ENCODE data around the gene C9orf50.
"Not testable (repeated sequence)": the region's sequence is repeated elsewhere in the genome, so short reads cannot be mapped to it uniquely, and the experiment has no call there.

C9orf50 gene

GRCh38 chr9:129610213-129610472 lies 10.8 kb downstream of the C9orf50 start:
- DNase-seq: no peak

GRCh38 chr9:129609486-129610212 lies 11.3 kb downstream of the C9orf50 start:
- DNase-seq: no peak

DNA sequence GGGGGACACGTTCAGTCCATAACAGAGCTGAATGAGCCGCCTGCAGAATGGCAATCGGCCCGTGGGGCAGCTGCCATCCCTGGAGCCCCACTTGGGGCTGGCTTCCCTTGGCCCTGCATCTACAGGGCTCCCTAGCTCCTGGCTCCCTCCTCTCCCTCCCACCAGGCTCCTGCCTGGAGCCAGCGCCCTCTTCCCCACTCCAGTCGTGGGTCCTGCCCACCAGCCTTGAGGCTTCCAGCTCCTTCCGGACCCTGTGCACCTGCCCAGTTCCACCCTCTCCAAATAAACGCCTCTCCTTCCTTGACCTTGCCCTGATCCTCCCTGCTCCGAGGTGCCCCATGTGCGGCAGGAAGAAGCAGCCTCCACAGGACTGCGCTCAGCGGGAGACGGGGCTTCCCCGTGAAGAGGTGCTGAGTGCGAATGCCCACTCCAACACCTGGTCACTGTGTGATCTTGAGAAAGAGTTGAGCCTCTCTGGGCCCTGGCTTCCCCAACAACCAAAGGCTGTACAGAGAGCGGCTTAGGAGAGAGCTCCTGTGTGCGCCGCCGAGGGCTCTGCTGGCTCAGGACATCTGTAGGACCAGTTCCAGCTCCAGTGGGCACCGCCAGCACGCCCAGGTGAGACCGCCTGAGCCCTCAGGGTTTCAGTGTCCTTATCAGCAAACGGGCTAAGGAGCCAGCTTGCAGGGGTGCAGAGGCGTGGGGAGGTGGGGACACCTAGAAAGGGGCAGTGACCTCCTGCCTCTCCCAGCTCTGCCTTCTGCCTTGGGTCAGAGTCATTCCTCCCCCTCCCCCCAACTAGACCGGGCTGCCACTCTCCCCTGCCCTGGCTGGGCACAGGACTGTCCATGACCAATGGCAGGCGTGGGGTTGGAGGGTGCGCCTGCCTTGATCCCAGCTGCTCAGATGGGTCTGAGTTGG lies 12.1 kb downstream of the C9orf50 start:
- DNase-seq: no peak

DNA sequence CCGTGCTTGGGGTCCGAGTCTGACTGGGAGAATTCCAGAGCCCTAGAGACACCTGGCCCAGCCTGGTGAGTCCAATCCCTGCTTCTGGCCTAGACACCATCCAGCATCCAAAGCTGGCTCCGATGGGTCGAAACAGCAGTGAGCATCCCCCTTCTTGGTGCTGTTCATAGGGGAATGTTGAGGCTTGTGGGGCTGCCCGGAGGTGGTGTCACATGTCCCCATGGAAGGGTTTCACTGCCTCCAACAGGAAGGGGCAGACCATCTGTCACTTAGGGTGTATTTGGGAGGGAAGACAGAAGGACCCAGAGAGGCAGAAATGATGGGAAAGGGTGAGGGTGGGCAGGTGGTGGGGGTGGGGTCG lies 13.9 kb downstream of the C9orf50 start:
- no peak for DNase-seq

DNA sequence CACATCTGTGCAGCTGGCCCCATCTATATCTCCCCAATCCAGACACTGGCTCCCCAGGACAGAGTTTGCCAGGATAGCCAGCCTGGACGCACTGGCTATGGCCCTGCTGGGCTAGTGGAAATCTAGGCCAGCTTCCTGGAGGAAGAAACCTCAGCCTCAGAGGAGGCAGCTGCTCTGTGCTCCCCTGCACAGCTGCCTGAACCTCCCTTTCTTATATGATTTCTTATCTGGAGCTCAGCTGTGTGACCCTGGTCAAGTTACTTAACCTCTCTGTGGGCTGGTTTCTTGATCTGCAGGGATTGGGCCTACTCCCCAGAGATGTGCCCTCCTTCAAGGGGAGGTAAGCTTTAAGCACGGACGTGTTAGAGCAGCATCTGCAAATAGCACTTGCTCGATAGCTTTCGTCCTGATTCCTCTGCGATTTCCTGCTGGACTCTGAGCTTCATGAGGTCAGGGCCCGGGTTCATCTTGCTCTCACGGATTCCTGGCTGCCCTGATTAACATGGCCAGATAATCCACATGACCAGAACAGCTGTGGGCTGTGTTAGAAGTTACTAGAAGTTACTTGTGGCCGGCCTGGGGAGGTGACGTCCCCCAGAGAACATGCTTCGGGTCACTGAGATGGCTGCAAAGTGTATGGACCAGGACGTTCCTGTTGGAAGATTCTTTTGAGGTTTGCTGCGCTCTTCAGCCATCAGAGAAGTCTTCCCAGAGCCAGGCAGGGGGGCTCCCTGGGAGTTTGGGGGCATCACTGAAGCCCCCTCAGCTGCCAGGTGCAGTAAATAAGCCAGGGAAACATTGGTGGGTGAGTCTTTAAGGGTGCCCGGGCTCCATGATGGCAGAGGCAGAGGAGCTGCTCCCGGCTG lies 14.5 kb downstream of the C9orf50 start:
- DNase-seq: no peak

DNA sequence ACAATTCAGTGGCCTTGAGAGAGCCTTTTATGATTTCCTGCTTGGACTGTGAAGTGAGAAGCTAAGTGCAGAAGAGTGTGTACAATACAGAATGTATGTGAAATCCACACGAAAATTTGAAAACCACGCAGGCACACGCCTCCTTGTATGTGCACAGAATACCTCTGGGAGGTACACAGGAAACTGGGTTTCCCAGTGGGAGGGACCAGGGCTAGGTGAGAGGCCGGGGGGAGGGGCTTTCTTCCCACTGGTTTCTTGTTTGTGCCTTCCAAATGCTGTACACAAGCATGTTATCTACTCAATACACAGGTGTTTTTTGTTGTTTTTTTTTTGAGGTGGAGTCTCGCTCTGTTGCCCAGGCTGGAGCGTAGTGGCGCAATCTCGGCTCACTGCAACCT lies 16.1 kb downstream of the C9orf50 start:
- no peak for DNase-seq

- DNase-seq: no peak
Observed at GRCh38 chr9:129604056-129604765, 16.7 kb downstream of the C9orf50 start.

GRCh38 chr9:129602598-129603415 lies 18.1 kb downstream of the C9orf50 start:
- DNase-seq: no peak

- DNase-seq: no peak
Observed at GRCh38 chr9:129601082-129601674, 19.7 kb downstream of the C9orf50 start.

GRCh38 chr9:129598089-129598596 lies 22.8 kb downstream of the C9orf50 start:
- no peak for DNase-seq

DNA sequence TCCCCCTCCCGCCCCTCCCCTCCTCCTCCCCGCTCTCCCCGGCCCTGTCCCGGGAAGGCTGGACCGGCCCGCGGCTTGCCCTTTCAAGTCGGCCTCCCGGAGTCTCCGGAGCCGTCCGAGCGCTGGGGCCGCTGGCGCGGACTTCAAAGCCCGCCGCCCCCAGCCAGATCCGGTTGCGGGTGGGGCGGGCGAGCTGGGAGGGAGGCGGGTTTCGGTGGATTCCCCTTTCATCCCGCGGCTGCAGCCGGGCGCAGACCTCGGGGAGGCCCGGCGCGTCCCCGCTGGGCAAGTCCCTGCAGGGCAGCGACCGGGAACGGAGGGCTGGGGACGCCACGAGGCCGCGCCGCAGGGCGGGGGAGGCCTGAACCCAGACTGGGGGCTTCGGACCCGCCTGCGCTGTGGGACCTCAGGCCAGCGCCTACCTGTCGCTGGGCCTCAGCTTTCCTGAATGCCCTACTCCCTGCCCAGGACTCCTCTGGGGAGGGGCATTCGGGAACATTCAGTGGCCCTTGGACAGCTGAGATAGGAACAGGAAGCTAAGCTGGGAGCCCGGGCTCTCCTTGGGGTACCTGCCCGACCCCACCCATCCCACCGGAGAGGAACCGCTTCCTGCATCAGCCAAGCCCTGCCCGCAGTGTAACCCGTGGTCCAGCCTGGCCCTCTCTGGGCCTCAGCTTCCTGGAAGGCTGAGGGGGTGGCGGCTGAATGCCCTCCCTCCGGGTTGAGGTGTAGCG lies 23.4 kb downstream of the C9orf50 start:
- DNase-seq: no peak

- DNase-seq: no peak
Observed at GRCh38 chr9:129596541-129597331, 24.2 kb downstream of the C9orf50 start.

- DNase-seq: no peak
Observed at GRCh38 chr9:129595903-129596540, 24.9 kb downstream of the C9orf50 start.

DNA sequence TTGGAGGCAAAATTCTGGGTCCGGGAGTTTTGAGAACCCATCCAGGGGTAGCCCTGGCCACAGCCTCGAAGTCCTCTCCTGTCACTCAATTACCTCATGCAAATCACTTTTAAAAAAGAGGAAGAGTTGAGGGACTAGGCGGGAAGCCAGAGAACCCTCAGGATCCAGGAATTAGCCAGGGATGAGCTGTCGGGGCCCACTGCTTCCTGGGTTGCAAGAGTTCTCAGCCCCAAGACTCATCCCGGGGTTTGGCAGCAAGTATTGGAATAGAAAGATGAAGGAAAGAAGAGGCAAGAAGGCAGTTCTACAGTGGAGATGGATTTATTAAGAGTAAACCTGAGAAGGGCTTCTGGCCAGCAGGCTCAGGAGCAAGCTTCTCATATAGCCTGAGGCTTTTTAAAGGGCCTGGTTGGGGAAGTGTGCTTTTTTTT lies 25.6 kb downstream of the C9orf50 start:
- no peak for DNase-seq

- DNase-seq: no peak
Observed at GRCh38 chr9:129594632-129595031, 26.3 kb downstream of the C9orf50 start.

DNA sequence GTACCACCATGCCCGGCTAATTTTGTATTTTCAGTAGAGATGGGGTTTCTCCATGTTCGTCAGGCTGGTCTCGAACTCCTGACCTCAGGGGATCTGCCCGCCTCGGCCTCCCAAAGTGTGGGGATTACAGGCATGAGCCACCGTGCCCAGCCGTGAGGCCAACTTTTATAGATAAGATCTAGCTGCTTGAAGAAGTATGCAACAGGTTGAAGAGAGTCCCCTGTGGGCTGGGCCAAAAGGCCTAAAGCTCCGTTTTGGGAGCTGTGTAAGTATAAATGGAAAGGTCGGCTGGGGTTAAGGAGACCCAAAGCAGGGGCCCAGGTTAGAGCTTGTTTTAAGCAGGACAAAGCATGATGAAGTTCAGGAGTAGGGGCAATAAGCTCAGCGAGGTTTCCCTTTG lies 28.1 kb downstream of the C9orf50 start:
- DNase-seq: not testable (repeated sequence)

- no peak for DNase-seq
Observed at GRCh38 chr9:129591916-129592315, 29.0 kb downstream of the C9orf50 start.

DNA sequence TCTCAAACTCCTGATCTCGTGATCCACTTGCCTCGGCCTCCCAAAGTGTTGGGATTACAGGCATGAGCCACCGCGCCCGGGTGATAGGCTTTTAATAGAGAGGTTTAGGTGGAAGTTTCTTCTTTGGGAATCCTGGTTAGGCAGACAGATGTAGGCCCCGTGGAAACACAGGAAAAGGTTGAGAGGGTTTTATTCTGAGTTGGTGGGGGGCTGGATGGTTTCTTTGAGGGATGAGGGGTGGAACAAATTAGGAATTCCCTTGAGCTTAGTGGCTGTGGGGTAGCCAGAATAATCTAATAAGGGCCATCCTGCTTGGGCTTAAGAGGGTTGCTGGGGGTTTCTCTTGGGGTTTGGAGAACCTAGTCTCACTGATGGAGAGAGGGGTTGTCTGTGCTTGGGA lies 30.4 kb downstream of the C9orf50 start:
- no peak for DNase-seq

Measured in stimulated activated CD4-positive, alpha-beta T cell treated with anti-CD3 and anti-CD28 coated beads, Interleukin-2, amount 100 ng/mL, for 48 hours (primary cell).